HEK293 (cell line): Measurements from ENCODE around the gene PRR33.

Experiments used
- CTCF ChIA-PET: fragments of 350-600 bp; formaldehyde crosslinking; extraction: SDS; loops from one replicate; lab custom pipeline; 2021; ENCODE audit warnings: antibody characterized with exemption; lab: Yijun Ruan, JAX
- POLR2A ChIA-PET: fragments of 300-600 bp; formaldehyde crosslinking; extraction: SDS; loops from one replicate; lab custom pipeline; 2020; ENCODE audit warnings: antibody characterized with exemption, inconsistent platforms; lab: Yijun Ruan, JAX
- H3K27ac ChIP-seq: fragments of 200-500 bp; sonication (Bioruptor generic); 2 replicates; pipeline ENCODE4 v1.5.1; 2014; ENCODE audit warnings: low read depth, low read length, control low read depth, inconsistent platforms; ENCODE audit errors: extremely low read depth
- H3K36me3 ChIP-seq, 2 experiments: fragments of 200-500 bp in 1 of 2; sonication (Bioruptor generic) in 1 of 2; 1 replicate in 1 of 2; 2 replicates in 1 of 2; pipeline ENCODE4 v1.5.1; 2014 to 2017; ENCODE audit warnings: inconsistent platforms in 2 of 2, low read length in 2 of 2; ENCODE audit not compliant: control insufficient read depth in 2 of 2, insufficient read depth in 1 of 2
- H3K4me1 ChIP-seq: fragments of 200-500 bp; sonication (Bioruptor generic); 2 replicates; pipeline ENCODE4 v1.5.1; 2014; ENCODE audit warnings: mild to moderate bottlenecking, low read length, inconsistent platforms; ENCODE audit not compliant: control insufficient read depth, insufficient read depth
- H3K4me3 ChIP-seq: 2 replicates; pipeline ENCODE4 v1.5.1; 2011; ENCODE audit warnings: low read depth, mild to moderate bottlenecking, control low read depth, low read length, moderate library complexity
- H3K9me3 ChIP-seq: fragments of 200-500 bp; sonication (Bioruptor generic); 2 replicates; pipeline ENCODE4 v1.5.1; 2014; ENCODE audit warnings: low read depth, low read length, inconsistent platforms; ENCODE audit not compliant: control insufficient read depth, insufficient read depth
- BCL6B ChIP-seq: fragments of 450-650 bp; formaldehyde crosslinking; IDR thresholded peaks from 2 replicates; pipeline ENCODE4 v1.5.1; 2017; ENCODE audit warnings: missing biosample characterization, missing genetic modification characterization
- ELK4 ChIP-seq: IDR thresholded peaks from 2 replicates; pipeline ENCODE4 v1.6.1; 2011; ENCODE audit warnings: mild to moderate bottlenecking, low read depth, low read length, borderline replicate concordance
- GLIS2 ChIP-seq: fragments of 450-650 bp; formaldehyde crosslinking; IDR thresholded peaks from 2 replicates; pipeline ENCODE4 v1.5.1; 2016; ENCODE audit warnings: missing biosample characterization, missing genetic modification characterization
- MEIS1 ChIP-seq: sonication (generic); formaldehyde crosslinking; IDR thresholded peaks from 2 replicates; pipeline ENCODE4 v1.8.1; 2022; ENCODE audit warnings: missing genetic modification reagents, mild to moderate bottlenecking, borderline replicate concordance
- OVOL3 ChIP-seq: fragments of 450-650 bp; formaldehyde crosslinking; IDR thresholded peaks from 2 replicates; pipeline ENCODE4 v1.5.1; 2016; ENCODE audit warnings: missing biosample characterization, missing genetic modification characterization
- PRDM10 ChIP-seq: fragments of 450-650 bp; formaldehyde crosslinking; IDR thresholded peaks from 2 replicates; pipeline ENCODE4 v1.5.1; 2016; ENCODE audit warnings: missing biosample characterization, missing genetic modification characterization
- PRDM2 ChIP-seq: fragments of 450-650 bp; formaldehyde crosslinking; IDR thresholded peaks from 2 replicates; pipeline ENCODE4 v1.5.1; 2016; ENCODE audit warnings: missing biosample characterization, missing genetic modification characterization, borderline replicate concordance
- TCF7L2 ChIP-seq: IDR thresholded peaks from 2 replicates; pipeline ENCODE4 v1.6.1; 2011; ENCODE audit warnings: low read depth, mild to moderate bottlenecking, inconsistent platforms, low read length, moderate library complexity, borderline replicate concordance
- ZBTB1 ChIP-seq: fragments of 450-650 bp; formaldehyde crosslinking; IDR thresholded peaks from 2 replicates; pipeline ENCODE4 v1.5.1; 2016; ENCODE audit warnings: missing biosample characterization, missing genetic modification characterization
- ZFP3 ChIP-seq: fragments of 450-650 bp; formaldehyde crosslinking; IDR thresholded peaks from 2 replicates; pipeline ENCODE4 v1.5.1; 2016; ENCODE audit warnings: low read depth, missing biosample characterization, missing genetic modification characterization
- ZNF24 ChIP-seq: fragments of 450-650 bp; formaldehyde crosslinking; IDR thresholded peaks from 2 replicates; pipeline ENCODE4 v1.5.1; 2016; ENCODE audit warnings: missing biosample characterization, missing genetic modification characterization
- ZNF354C ChIP-seq: fragments of 450-650 bp; formaldehyde crosslinking; IDR thresholded peaks from 2 replicates; pipeline ENCODE4 v1.5.1; 2016; ENCODE audit warnings: missing biosample characterization, missing genetic modification characterization, low read depth, borderline replicate concordance
- ZNF398 ChIP-seq: fragments of 450-650 bp; formaldehyde crosslinking; IDR thresholded peaks from 2 replicates; pipeline ENCODE4 v1.5.1; 2017; ENCODE audit warnings: missing biosample characterization, missing genetic modification characterization
- ZNF580 ChIP-seq: fragments of 450-650 bp; formaldehyde crosslinking; IDR thresholded peaks from 2 replicates; pipeline ENCODE4 v1.5.1; 2016; ENCODE audit warnings: missing biosample characterization, missing genetic modification characterization
- ZNF623 ChIP-seq: fragments of 450-650 bp; formaldehyde crosslinking; IDR thresholded peaks from 2 replicates; pipeline ENCODE4 v1.5.1; 2016; ENCODE audit warnings: missing biosample characterization, missing genetic modification characterization
- ZNF692 ChIP-seq: fragments of 450-650 bp; formaldehyde crosslinking; IDR thresholded peaks from 2 replicates; pipeline ENCODE4 v1.5.1; 2016; ENCODE audit warnings: missing biosample characterization, missing genetic modification characterization

Gene PRR33

GRCh38 chr11:1867381-1867780, 24.3 kb downstream of the PRR33 start:
- ChIA-PET CTCF (interaction anchor here (1.8 kb wide), 1 partner anchor 15 kb away, joined by 5 read pairs; no protein-coding TSS in a partner anchor), POLR2A (no interaction called here)
- Histone ChIP-seq H3K4me1 (no peaks in the 10 kb centered on the region), H3K4me3 (no peak overlapping the region), H3K9me3 (no peaks in the 10 kb centered on the region), H3K27ac (no peak overlapping the region), H3K36me3 (no peaks in the 10 kb centered on the region)
- TF ChIP-seq BCL6B (tag by site-specific recombination) (no peak), PRDM10 (tag by site-specific recombination) (no peak)

- ChIA-PET CTCF (interaction anchor here (0.7 to 1.8 kb wide), 3 partner anchors 16 to 173 kb away, joined by 3 to 5 read pairs (median 4); partner anchors contain the start of gene TNNT3), POLR2A (no interaction called here)
- H3K9me3 ChIP-seq: no peaks in the 10 kb centered on the region
- H3K36me3 ChIP-seq: no peaks in the 10 kb centered on the region
- no peak overlapping the region for H3K27ac ChIP-seq
- no peak overlapping the region for H3K4me3 ChIP-seq
- H3K4me1 ChIP-seq: no peaks in the 10 kb centered on the region
- TF ChIP-seq PRDM2 (tag by site-specific recombination) (no peak), ZNF398 (no peak), ZNF580 (tag by site-specific recombination) (no peak), TCF7L2 (no peak), ELK4 (no peak), ZFP3 (tag by site-specific recombination) (no peak), ZBTB1 (tag by site-specific recombination) (no peak), ZNF24 (no peak), ZNF692 (tag by site-specific recombination) (no peak), MEIS1 (CRISPR knock-in tag) (no peak), OVOL3 (no peak), BCL6B (tag by site-specific recombination) (no peak), GLIS2 (tag by site-specific recombination) (no peak), ZNF354C (tag by site-specific recombination) (no peak), ZNF623 (tag by site-specific recombination) (no peak)
These were observed 24.9 kb downstream of the PRR33 start for GRCh38 chr11:1866776-1867175.
